ENCODE data around the gene AMFR.

DNA sequence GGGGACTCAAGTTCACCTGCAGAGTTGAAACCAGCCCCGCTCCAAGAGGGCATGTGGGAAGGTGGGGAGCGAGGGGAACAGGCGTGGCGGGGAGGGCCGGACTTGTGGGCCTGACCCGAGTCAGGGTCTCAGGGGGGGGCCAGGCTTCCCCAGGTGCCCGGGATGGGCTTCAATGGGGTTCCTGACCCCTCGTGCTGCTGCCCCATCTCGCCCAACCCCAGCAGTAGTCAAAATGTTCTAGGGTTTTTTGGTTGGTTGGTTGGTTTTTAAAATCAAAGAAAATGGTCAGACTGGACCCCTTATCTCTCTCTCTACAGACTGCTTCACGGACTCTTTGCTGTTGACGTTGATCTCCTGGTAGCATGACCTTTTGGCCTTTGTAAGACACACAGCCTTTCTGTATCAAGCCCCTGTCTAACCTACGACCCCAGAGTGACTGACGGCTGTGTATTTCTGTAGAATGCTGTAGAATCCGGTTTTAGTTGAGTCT, 69.5 kb downstream of the AMFR start:
- TF ChIP-seq, protein P1, sequence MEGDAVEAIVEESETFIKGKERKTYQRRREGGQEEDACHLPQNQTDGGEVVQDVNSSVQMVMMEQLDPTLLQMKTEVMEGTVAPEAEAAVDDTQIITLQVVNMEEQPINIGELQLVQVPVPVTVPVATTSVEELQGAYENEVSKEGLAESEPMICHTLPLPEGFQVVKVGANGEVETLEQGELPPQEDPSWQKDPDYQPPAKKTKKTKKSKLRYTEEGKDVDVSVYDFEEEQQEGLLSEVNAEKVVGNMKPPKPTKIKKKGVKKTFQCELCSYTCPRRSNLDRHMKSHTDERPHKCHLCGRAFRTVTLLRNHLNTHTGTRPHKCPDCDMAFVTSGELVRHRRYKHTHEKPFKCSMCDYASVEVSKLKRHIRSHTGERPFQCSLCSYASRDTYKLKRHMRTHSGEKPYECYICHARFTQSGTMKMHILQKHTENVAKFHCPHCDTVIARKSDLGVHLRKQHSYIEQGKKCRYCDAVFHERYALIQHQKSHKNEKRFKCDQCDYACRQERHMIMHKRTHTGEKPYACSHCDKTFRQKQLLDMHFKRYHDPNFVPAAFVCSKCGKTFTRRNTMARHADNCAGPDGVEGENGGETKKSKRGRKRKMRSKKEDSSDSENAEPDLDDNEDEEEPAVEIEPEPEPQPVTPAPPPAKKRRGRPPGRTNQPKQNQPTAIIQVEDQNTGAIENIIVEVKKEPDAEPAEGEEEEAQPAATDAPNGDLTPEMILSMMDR (IDR thresholded peaks at IDR 0.05; ENCODE audit: low read length), result no peak
- TF ChIP-seq EZH2 (IDR thresholded peaks at IDR 0.05; ENCODE audit: borderline replicate concordance, low read length), result no peak
